ENCODE data around the gene CALHM6.
"Not testable (repeated sequence)": the region's sequence is repeated elsewhere in the genome, so short reads cannot be mapped to it uniquely, and the experiment has no call there.

The CALHM6 gene

DNA sequence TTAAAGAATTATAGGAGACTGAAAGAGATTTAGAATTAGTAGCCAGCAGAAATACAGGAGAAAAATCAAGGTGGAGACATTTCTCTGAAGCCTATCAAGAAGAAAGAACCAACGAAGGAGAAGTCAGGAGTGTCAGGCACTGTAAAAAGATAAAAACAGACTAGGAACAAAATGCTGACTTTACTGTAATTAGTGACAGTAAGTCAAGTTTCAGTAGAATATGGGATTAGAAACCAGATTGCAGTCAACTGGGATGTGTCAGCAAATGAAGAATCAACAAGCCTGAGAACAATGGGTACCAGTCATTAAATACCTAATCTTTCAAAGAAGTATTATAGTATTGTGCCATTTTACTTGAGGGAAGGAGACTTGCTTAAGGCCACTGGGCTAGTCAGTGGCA lies 21.6 kb downstream of the CALHM6 start:
- no peak for DNase-seq

GRCh38 chr6:116483616-116484015 lies 22.4 kb downstream of the CALHM6 start:
- peak; percentile 45 for DNase-seq

GRCh38 chr6:116485559-116486184 lies 24.5 kb downstream of the CALHM6 start:
- no peak for DNase-seq

DNA sequence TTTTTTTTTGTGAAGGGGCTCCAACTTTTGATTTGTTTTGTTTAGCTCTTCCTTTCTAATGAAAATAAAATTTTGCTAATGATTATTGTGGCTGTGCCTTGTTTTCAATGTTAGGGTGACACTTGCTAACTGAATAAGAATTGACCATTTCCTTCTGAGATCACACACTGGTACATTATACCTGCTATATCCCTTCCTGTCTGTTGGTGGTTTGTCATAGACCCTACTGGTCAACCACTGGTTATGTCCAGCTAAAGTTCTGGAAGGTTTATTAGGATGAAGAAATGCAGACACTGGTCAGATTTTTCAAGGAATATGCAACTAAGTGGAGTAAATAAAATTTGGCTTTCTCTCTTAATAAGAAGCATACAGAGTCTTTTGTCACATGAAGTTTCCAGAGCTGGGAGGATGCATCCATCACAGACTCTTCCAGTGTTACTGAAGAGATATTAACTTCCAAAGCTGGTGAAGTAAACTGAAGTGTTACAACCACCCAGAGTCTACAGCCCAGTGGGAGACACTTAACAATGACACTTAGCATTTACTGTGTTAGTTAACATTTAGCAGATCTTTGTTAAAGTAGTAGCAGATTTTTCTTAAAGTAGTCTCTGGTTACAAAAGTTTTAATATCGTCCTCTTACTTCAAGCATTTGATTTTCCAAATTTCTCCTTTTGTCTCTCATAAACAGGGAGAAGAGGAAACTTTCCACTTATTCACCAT lies 30.6 kb downstream of the CALHM6 start:
- no peak for DNase-seq

- no peak for DNase-seq
Observed at GRCh38 chr6:116492331-116493067, 31.3 kb downstream of the CALHM6 start.

DNA sequence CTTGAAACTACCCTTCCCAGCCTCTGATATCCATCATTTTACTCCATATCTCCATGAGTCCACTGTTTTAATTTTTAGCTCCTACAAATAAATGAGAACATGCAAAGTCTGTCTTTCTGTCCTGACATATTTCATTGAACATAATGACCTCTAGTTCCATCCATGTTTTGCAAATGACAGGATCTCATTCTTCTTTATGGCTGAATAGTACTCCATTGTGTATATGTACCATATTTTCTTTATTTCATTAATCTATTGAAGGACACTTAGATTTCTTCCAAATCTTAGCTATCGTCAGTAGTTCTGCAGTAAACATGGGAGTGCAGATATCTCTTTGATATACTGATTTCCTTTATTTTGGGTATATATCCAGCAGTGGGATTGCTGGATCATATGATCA lies 34.0 kb downstream of the CALHM6 start:
- DNase-seq: not testable (repeated sequence)

DNA sequence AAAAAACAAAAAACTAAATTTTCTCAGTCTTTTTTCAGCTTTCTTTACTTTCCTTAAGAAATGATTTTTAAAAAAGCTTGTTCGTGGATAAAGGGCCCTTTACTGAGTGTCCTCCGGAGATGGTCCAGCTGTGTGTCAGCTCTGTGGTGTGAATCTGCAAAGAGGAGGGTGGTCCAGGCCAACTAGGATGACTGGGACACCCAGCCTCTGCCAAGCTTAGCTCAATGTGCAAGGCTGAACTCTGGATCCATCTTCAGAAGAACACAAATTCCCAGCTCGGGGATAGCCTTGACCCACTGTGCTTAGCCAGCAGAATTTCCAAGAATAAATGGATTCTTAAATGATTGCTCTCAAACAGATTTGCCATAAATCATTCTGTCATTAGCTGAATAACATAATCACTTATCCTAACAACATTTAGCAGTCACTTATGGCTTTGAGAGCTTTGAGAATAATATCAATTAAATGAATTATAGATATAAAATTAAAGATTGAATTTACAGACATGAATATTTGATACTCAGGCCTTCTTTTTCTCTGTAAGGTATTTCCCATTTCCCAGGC lies 36.0 kb downstream of the CALHM6 start:
- DNase-seq: no peak

DNA sequence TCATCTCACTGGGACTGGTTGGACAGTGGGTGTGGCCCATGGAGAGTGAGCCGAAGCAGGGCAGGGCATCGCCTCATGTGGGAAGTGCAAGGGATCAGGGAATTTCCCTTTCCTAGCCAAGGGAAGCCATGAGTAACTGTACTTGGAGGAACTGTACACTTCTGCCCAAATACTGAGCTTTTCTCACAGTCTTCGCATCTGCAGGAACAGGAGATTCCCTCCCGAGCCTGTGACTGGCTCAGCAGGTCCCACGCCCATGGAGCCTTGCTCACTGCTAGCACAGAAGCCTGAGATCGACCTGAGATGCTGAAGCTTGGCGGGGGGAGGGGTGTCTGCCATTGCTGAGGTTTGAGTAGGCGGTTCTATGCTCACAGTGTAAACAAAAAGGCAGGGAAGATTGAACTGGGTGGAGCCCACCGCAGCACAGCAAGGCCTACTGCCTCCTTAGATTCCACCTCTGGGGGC lies 39.8 kb downstream of the CALHM6 start:
- no peak for DNase-seq

- no peak for DNase-seq
Observed at GRCh38 chr6:116507324-116507723, 46.1 kb downstream of the CALHM6 start.

DNA sequence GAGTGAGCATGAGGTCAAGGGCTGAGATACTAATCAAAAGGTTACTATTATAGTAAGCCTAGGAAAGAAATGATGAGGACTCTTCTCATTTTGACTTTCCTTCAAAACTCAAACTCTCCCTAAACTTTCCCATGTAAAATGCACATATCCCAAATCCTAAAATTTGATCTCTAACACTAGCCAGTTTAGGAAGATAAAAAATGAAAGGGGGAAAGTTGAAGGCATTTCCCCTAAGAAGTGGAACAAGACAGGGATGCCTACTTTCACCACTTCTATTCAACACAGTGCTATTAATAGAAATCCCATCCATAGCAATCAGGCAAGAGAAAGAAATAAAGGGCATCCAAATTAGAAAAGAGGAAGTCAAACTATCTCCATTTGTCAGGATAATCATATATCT lies 47.4 kb downstream of the CALHM6 start:
- no peak for DNase-seq

DNA sequence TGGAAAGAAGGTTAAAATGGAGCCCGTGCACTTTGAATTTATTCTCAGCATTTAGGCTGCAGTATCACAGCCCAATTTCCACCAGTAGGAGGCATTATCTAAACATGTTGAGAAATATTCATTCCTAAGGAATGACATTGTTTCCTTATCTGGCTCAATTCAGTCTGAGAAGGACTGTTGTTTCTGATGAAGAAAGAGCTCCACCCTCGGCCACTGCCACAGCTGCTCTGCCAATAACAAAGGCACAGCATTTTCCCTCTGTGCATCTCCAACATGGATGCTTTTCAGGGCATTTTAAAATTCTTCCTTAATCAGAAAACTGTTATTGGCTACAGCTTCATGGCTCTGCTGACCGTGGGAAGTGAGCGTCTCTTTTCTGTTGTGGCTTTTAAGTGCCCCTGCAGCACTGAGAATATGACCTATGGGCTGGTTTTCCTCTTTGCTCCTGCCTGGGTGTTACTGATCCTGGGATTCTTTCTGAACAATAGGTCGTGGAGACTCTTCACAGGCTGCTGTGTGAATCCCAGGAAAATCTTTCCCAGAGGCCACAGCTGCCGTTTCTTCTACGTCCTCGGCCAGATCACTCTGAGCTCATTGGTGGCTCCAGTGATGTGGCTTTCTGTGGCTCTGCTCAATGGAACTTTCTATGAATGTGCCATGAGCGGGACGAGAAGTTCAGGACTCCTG lies 50.4 kb downstream of the CALHM6 start, which contains the start of gene CALHM5:
CALHM5 (plus strand) TSS at position 216 of the 687 bp plus-strand sequence; CDS start at position 274, 58 bp downstream.
- no peak for DNase-seq

DNA sequence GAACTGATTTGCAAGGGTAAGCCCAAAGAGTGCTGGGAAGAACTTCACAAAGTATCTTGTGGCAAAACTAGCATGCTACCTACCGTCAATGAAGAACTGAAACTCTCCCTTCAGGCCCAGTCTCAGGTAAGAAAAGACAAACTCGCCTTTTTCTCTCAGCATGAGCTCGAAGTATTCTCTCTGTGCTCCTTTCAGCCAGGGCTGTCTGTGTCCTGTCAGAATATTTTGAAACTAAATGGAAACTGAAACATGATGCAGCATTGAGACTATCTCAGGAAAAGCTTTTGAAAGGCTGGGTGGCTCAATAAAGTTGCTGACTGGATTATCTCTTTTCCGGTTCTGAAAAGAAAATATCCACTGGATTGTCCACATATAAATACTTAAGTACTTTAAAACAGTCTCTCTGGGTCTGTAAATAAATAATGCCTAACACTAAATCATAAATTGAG lies 51.0 kb downstream of the CALHM6 start:
- DNase-seq: no peak

DNA sequence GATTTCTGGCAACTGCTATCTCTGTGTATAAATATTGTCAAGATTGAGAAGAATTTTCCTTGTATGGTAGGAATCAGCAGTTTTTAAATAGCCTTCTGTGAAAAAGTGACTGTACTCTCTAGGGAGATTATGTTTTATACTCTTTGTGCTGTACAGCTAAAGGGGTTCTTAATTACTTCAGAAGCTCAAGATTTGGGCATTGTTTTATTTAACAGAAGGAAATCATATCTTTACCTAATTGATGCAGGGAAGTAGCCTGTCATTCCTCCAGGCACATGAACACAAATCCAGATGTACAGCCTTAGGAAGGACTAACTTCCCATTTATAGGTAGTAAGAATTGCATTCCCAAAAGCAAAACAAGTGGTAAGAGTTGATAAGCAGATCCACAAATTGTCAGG lies 51.6 kb downstream of the CALHM6 start:
- no peak for DNase-seq

Data from NCI-H1105 (cell line).